Suprapubic skin (tissue), 4 donors: ENCODE results near the gene ARHGAP23.

Source experiments
- CTCF ChIP-seq, 2 donors: fragments of 200-600 bp in 1 of 2; fragments of 450-650 bp in 1 of 2; sonication (generic) in 1 of 2; IDR thresholded peaks; one replicate each; pipeline ENCODE4 v1.5.1; 2016 to 2019; ENCODE audit warnings: antibody characterized with exemption in 2 of 2, mild to moderate bottlenecking in 1 of 2, moderate library complexity in 1 of 2
- EP300 ChIP-seq: sonication (generic); formaldehyde crosslinking; IDR thresholded peaks from one replicate; pipeline ENCODE4 v1.6.1; 2017; ENCODE audit warnings: antibody characterized with exemption
- POLR2AphosphoS5 ChIP-seq, 3 donors: sonication (generic); formaldehyde crosslinking; IDR thresholded peaks; one replicate each; pipeline ENCODE4 v1.6.1; 2017; ENCODE audit warnings: antibody characterized with exemption in 3 of 3

GRCh38 chr17:38379448-38379847, 48.8 kb upstream of the ARHGAP23 start:
- no peak for TF ChIP-seq POLR2AphosphoS5 (IDR thresholded peaks at IDR 0.05)
- TF ChIP-seq CTCF (IDR thresholded peaks at IDR 0.05) = no peak
- no peak for TF ChIP-seq EP300
